HFF-Myc (cell line): Measurements from ENCODE around the gene SLC35G1.
A peak's percentile ranks its signal among the peaks of the same experiment; 100 is the strongest.

Experiments used
- DNase-seq: peaks from one replicate; pipeline ENCODE4 v3.0.0-alpha.2; 2011; ENCODE audit warnings: low read depth; ENCODE audit errors: extremely low read depth
- H3K4me3 ChIP-seq: replicated peaks from 2 replicates; pipeline ENCODE4 v1.5.1; 2011; ENCODE audit warnings: low read depth, mild to moderate bottlenecking, control low read depth, low read length
- CTCF ChIP-seq: IDR thresholded peaks from 2 replicates; pipeline ENCODE4 v1.5.1; 2012; ENCODE audit warnings: mild to moderate bottlenecking, low read depth, low read length, control low read depth; ENCODE audit errors: missing control alignments

Gene SLC35G1

GRCh38 chr10:93854975-93855374 lies 38.8 kb upstream of the SLC35G1 start:
- H3K4me3 ChIP-seq, result no peak overlapping the region
- no peak for DNase-seq
- no peak for TF ChIP-seq CTCF

GRCh38 chr10:93856349-93857145 lies 37.2 kb upstream of the SLC35G1 start:
- H3K4me3 ChIP-seq, result no peak overlapping the region
- TF ChIP-seq CTCF, result no peak
- DNase-seq, result no peak

- peak; percentile 14 for DNase-seq
- TF ChIP-seq CTCF, result peak; percentile 3
- no peak overlapping the region for H3K4me3 ChIP-seq
These were observed 34.6 kb upstream of the SLC35G1 start for GRCh38 chr10:93859049-93859655.

DNA sequence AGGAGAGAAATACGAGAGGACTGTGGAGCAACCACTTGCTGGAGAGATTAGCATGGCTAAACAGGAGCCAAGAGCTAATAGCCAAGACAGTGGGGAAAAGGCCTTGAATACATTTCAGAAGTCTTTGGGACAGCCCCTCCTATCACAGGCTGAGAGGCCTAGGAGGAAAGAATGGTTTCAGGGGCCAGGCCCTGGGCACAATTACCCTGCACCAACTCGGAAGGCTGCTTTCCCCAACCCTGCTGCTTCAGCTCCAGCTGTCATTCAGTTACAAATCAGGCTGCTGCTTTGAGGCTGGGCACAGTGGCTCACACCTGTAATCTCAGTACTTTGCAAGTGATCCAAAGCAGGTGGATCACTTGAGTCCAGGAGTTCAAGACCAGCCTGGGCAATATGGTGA lies 32.0 kb upstream of the SLC35G1 start:
- TF ChIP-seq CTCF, result no peak
- no peak overlapping the region for H3K4me3 ChIP-seq
- no peak for DNase-seq

DNA sequence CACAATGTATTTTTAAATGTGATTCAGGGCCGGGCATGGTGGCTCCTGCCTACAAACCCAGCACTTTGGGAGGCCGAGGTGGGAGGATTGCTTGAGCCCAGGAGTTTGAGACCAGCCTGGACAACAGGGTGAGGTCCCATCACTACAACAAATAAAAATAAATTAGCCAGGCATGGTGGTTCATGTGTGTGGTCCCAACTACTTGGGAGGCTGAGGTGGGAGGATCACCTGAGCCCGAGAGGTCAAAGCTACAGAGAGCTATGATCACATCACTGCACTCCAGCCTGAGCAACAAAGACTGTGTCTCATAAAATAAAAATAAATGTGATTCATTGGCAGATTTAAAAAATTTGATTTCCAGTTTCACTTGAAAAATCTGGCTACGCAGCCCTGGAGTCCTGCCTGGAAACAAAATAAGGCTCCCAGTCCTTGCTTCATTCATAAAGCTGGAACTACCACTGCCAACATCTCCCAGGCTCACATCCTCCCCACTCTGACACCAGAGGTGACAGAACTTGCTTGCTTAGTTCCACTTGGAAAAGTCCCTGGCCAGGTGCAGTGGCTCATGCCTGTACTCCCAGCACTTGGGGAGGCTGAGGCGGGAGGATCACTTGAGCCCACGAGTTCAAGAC lies 27.9 kb upstream of the SLC35G1 start:
- no peak for TF ChIP-seq CTCF
- H3K4me3 ChIP-seq, result no peak overlapping the region
- no peak for DNase-seq

DNA sequence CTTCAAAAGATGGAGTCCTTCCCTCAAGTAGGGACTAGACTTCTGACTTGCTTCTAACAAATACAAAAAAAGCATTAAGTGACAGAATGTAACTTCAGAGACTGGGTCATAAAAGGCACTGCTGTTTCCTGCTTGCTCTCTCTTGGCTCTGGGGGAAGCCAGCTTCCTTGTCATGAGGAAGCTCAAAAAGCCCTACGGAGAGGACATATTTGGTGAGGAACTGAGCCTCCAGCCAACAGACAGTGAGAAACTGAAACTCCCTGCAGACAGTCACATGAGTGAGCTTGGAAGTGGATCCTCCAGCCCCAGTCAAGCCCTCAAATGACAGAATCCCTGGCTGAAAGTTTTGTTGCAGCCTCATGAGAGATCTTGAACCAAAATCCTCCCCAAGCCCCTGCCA lies 26.3 kb upstream of the SLC35G1 start:
- DNase-seq, result no peak
- TF ChIP-seq CTCF, result no peak
- no peak overlapping the region for H3K4me3 ChIP-seq
